NB4 (cell line): ENCODE data around the gene ARHGEF4.

Experiments used
- MYC ChIP-seq: IDR thresholded peaks from 2 replicates; pipeline ENCODE4 v1.6.1; 2011; ENCODE audit warnings: low read depth, low read length
- POLR2A ChIP-seq: IDR thresholded peaks from 2 replicates; pipeline ENCODE4 v1.6.1; 2011; ENCODE audit warnings: mild to moderate bottlenecking; ENCODE audit not compliant: insufficient read length; ENCODE audit errors: extremely low read depth
- TF ChIP-seq, protein P1 (sequence below): IDR thresholded peaks from one replicate; pipeline ENCODE4 v1.5.1; 2012; ENCODE audit warnings: low read depth, low read length
- TF ChIP-seq, protein P2 (sequence below): IDR thresholded peaks from 2 replicates; pipeline ENCODE4 v1.6.1; 2011; ENCODE audit warnings: low read depth, low read length

DNA sequence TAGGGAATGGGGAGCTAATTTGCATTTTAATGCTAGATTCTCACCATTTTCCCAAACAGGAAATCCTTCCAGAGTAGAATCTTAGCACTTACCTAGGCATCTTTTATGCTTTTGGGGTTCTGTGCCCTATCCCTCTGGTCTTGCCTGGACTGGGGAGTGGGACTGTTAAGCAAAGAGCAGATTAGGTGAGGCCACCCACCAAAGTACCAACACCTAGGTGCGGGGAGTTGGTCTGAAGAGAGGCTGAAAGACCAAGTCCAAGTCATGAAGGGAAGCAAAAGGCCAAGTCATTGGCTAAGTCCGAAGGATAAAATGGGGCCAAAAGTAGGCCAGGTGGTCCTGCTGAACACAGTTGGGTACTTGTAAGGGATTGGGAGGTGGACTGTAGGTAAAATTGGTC lies 169.8 kb downstream of the ARHGEF4 start:
- TF ChIP-seq POLR2A = no peak
- TF ChIP-seq, protein P1, sequence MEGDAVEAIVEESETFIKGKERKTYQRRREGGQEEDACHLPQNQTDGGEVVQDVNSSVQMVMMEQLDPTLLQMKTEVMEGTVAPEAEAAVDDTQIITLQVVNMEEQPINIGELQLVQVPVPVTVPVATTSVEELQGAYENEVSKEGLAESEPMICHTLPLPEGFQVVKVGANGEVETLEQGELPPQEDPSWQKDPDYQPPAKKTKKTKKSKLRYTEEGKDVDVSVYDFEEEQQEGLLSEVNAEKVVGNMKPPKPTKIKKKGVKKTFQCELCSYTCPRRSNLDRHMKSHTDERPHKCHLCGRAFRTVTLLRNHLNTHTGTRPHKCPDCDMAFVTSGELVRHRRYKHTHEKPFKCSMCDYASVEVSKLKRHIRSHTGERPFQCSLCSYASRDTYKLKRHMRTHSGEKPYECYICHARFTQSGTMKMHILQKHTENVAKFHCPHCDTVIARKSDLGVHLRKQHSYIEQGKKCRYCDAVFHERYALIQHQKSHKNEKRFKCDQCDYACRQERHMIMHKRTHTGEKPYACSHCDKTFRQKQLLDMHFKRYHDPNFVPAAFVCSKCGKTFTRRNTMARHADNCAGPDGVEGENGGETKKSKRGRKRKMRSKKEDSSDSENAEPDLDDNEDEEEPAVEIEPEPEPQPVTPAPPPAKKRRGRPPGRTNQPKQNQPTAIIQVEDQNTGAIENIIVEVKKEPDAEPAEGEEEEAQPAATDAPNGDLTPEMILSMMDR = no peak
- no peak for TF ChIP-seq MYC
- TF ChIP-seq, protein P2, sequence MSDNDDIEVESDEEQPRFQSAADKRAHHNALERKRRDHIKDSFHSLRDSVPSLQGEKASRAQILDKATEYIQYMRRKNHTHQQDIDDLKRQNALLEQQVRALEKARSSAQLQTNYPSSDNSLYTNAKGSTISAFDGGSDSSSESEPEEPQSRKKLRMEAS = no peak
